Activated CD8-positive, alpha-beta T cell treated with anti-CD3 and anti-CD28 coated beads for 36 hours (primary cell): Measurements from ENCODE around the gene SLC26A4. TPM values are rescaled to one million over a fixed set of nuclear protein-coding genes. Genes with fewer than 3 reads are reported as not detected.

Experiments
- ATAC-seq: fragments of 200-7000 bp; cut with Tn5 transposase; one replicate; pipeline ENCODE4 v1.10.0; 2021; ENCODE audit warnings: mild to moderate bottlenecking, moderate library complexity
- CTCF ChIA-PET: fragments of 350-600 bp; sonication (Branson Sonifier 250); formaldehyde crosslinking; loops from one replicate; lab custom pipeline; 2021; ENCODE audit warnings: antibody characterized with exemption; lab: Charles Lee
- POLR2A ChIA-PET: fragments of 350-600 bp; sonication (Branson Sonifier 250); formaldehyde crosslinking; loops from one replicate; lab custom pipeline; 2021; ENCODE audit warnings: antibody characterized with exemption; lab: Charles Lee
- DNase-seq: peaks from one replicate; pipeline ENCODE4 v3.0.0-alpha.2; 2020
- H3K27ac Mint-ChIP-seq: one replicate; pipeline ENCODE4 v1.8.0; 2021; ENCODE audit warnings: mild to moderate bottlenecking, mixed read lengths
- H3K27me3 Mint-ChIP-seq: one replicate; pipeline ENCODE4 v1.8.0; 2021; ENCODE audit warnings: mixed read lengths
- H3K36me3 Mint-ChIP-seq: one replicate; pipeline ENCODE4 v1.8.0; 2021; ENCODE audit warnings: low read depth, mixed read lengths
- H3K4me1 Mint-ChIP-seq: one replicate; pipeline ENCODE4 v1.8.0; 2021; ENCODE audit warnings: low read depth, mixed read lengths
- H3K4me3 Mint-ChIP-seq: one replicate; pipeline ENCODE4 v1.8.0; 2021; ENCODE audit warnings: mild to moderate bottlenecking, moderate library complexity, mixed read lengths
- H3K9me3 Mint-ChIP-seq: one replicate; pipeline ENCODE4 v1.8.0; 2021; ENCODE audit warnings: mixed read lengths
- intact Hi-C: fragments of 100-400 bp; cut with micrococcal nuclease; formaldehyde crosslinking; loops from one replicate; pipeline ENCODE4 v1.10.0; 2022
- total RNA-seq, 2 experiments: library from RNA; stranded (reverse); gene quantifications; one replicate each; pipeline ENCODE4 v1.2.3, GENCODE V29; 2021
- TF ChIP-seq, protein P1 (sequence below): fragments of 200-600 bp; IDR thresholded peaks from one replicate; pipeline ENCODE4 v1.8.0; 2022; ENCODE audit warnings: antibody characterized with exemption, mild to moderate bottlenecking

SLC26A4 gene
- total RNA-seq, 2 experiments from 2014 or later: 1.0 to 2.0 TPM

- Mint-ChIP-seq H3K4me3 (no peak overlapping the region), H3K9me3 (no peaks in the 10 kb centered on the region), H3K27me3 (peaks cover 7% of the 10 kb centered on the region), H3K36me3 (no peaks in the 10 kb centered on the region), H3K4me1 (no peaks in the 10 kb centered on the region), H3K27ac (no peak overlapping the region)
- ATAC-seq (no peak), DNase-seq (no peak)
- intact Hi-C loops: loop anchor here (10.0 kb wide), 1 partner anchor 138 kb away; the partner anchor contains the start of gene BCAP29
- TF ChIP-seq, protein P1, sequence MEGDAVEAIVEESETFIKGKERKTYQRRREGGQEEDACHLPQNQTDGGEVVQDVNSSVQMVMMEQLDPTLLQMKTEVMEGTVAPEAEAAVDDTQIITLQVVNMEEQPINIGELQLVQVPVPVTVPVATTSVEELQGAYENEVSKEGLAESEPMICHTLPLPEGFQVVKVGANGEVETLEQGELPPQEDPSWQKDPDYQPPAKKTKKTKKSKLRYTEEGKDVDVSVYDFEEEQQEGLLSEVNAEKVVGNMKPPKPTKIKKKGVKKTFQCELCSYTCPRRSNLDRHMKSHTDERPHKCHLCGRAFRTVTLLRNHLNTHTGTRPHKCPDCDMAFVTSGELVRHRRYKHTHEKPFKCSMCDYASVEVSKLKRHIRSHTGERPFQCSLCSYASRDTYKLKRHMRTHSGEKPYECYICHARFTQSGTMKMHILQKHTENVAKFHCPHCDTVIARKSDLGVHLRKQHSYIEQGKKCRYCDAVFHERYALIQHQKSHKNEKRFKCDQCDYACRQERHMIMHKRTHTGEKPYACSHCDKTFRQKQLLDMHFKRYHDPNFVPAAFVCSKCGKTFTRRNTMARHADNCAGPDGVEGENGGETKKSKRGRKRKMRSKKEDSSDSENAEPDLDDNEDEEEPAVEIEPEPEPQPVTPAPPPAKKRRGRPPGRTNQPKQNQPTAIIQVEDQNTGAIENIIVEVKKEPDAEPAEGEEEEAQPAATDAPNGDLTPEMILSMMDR: no peak
- ChIA-PET CTCF (interaction anchor here (0.8 to 2.1 kb wide), 3 partner anchors 10 to 156 kb away, joined by 3 to 12 read pairs (median 5); no protein-coding TSS in a partner anchor), POLR2A (no interaction called here)
Observed at GRCh38 chr7:107723255-107723654, 62.6 kb downstream of the SLC26A4 start.

DNA sequence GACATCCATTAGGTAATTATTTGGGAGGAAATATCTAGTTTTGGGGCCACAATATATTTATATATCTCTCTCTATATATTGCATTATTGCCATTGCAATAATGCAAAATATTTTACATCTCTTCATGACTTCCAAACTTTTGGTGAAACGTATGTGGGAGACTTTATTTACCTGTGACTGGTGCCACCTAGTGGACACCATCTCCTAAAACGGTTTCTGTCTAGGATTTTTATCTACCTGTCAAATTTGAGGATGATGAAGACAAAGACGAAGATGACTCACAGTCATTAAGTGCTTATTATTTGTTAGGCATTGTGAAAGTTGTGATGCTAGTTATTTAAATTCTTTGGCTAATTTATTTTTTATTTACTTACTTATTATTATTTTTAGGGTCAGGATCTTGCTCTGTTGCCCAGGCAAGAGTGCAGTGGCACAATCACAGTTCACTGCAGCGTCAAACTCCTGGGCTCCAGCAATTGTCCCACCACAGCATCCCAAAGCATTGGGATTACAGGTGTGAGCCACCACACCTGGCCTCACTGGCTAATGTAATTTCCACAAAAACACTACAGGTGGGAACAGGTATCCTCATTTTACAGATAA lies 64.6 kb downstream of the SLC26A4 start:
- ATAC-seq: no peak

DNA sequence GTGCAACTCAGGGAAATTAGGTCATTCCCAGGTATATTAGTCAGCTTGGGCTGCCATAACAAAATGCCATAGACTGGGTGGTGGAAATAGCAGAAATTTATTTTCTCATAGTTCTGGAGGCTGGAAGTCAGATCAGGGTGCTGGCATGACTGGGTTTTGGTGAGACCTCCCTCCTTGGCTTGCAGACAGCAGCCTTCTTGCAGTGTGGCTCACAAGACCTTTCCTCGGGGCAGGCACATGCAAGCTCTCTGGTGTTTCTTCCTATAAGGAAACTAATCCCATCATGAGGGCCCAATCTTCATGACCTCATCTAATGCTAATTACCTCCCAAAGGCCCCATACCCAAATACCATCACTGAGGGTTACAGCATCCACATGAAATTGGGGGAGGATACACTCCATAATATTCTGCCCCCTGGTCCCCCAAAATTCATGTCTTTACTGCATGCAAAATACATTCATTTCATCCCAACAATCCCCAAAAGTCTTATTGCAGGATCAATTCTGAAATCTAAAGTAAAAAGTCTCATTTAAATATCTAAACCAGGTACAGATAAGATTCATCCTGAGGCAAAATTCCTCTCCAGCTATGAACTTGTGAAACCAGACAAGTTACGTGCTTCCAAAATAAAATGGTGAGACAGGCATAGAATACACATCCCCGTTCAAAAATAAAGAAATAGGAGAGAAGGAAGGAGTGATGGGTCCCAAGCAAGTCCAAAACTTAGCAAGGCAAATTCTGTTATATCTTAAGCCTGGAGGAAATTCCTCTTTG lies 65.9 kb downstream of the SLC26A4 start:
- Mint-ChIP-seq H3K27me3 (peaks cover 9% of the 10 kb centered on the region), H3K4me1 (no peaks in the 10 kb centered on the region), H3K27ac (no peak overlapping the region), H3K4me3 (no peak overlapping the region), H3K36me3 (no peaks in the 10 kb centered on the region), H3K9me3 (no peaks in the 10 kb centered on the region)
- intact Hi-C loops: loop anchor here (10.0 kb wide), 1 partner anchor 142 kb away; the partner anchor contains the start of gene BCAP29
- ChIA-PET CTCF (interaction anchor here (0.7 to 6.1 kb wide), 7 partner anchors 15 to 318 kb away, joined by 3 to 48 read pairs (median 4); no protein-coding TSS in a partner anchor), POLR2A (no interaction called here)
- ATAC-seq: no peak
- DNase-seq: no peak
- TF ChIP-seq, protein P1: no peak

More for the DNA sequence above, 64.6 kb downstream of the SLC26A4 start:
- DNase-seq: peak; percentile 75
- Mint-ChIP-seq H3K9me3 (no peaks in the 10 kb centered on the region), H3K4me3 (no peak overlapping the region), H3K27me3 (peaks cover 9% of the 10 kb centered on the region), H3K4me1 (no peaks in the 10 kb centered on the region), H3K36me3 (no peaks in the 10 kb centered on the region), H3K27ac (no peak overlapping the region)
- TF ChIP-seq, protein P1: peak; percentile 82
- intact Hi-C loops: loop anchor here (2.0 to 10.0 kb wide), 2 partner anchors 140 to 262 kb away; partner anchors contain the start of gene BCAP29
- ChIA-PET POLR2A (no interaction called here), CTCF (interaction anchor here (0.7 to 6.1 kb wide), 20 partner anchors 8 to 575 kb away, joined by 3 to 48 read pairs (median 4); partner anchors contain the start of gene CBLL1)

- intact Hi-C loops: loop anchor here (10.0 kb wide), 1 partner anchor 143 kb away; the partner anchor contains the start of gene BCAP29
- TF ChIP-seq, protein P1: no peak
- no peak overlapping the region for H3K4me3 Mint-ChIP-seq
- H3K27me3 Mint-ChIP-seq: peaks cover 9% of the 10 kb centered on the region
- no peak overlapping the region for H3K27ac Mint-ChIP-seq
- ChIA-PET CTCF (interaction anchor here (0.7 to 6.1 kb wide), 6 partner anchors 9 to 526 kb away, joined by 3 to 48 read pairs (median 5); partner anchors contain the start of gene CBLL1), POLR2A (no interaction called here)
- no peaks in the 10 kb centered on the region for H3K36me3 Mint-ChIP-seq
- no peaks in the 10 kb centered on the region for H3K4me1 Mint-ChIP-seq
- DNase-seq (no peak), ATAC-seq (no peak)
- H3K9me3 Mint-ChIP-seq: no peaks in the 10 kb centered on the region
Observed at GRCh38 chr7:107728276-107728675, 67.6 kb downstream of the SLC26A4 start.
